Erythroblast (primary cell): ENCODE measurements around the gene SLC9C1.

ENCODE experiments used
- GATA1 ChIP-seq: IDR thresholded peaks from 2 replicates; pipeline ENCODE4 v1.6.1; 2011; ENCODE audit warnings: low read depth, mild to moderate bottlenecking, control low read depth, low read length, moderate library complexity
- POLR2A ChIP-seq: IDR thresholded peaks from 2 replicates; pipeline ENCODE4 v1.6.1; 2011; ENCODE audit warnings: mild to moderate bottlenecking, low read length

DNA sequence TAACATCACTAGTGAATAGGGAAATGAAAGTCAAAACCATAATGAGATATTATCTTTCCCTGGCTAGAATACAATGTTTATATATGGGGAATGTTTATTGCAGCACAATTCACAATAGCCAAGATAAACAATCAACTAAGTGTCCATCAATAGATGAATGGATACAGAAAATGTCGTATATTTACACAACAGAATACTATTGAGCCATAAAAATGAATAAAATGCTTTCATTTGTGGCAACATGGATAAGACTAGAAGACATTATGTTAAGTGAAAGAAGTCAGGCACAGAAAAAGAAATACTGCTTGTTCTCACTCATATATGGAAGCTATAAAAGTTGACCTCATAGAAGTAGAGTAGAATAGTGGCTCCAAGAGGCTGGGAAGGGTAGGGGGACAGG is 65.2 kb downstream of the SLC9C1 start:
- TF ChIP-seq POLR2A: no peak
- TF ChIP-seq GATA1: no peak
